Gastroesophageal sphincter (tissue), 3 donors: ENCODE measurements around the gene CLSTN3.

Experiments
- POLR2A ChIP-seq, 2 donors: fragments of 450-650 bp; IDR thresholded peaks; one replicate each; pipeline ENCODE4 v1.6.1; 2017; ENCODE audit warnings: antibody characterized with exemption in 2 of 2, mild to moderate bottlenecking in 2 of 2, moderate library complexity in 1 of 2
- POLR2AphosphoS5 ChIP-seq: sonication (generic); formaldehyde crosslinking; IDR thresholded peaks from one replicate; pipeline ENCODE4 v1.6.1; 2017; ENCODE audit warnings: antibody characterized with exemption
- TF ChIP-seq, protein P1 (sequence below), 4 experiments: fragments of 200-600 bp in 2 of 4; fragments of 450-650 bp in 2 of 4; sonication (generic) in 1 of 4; IDR thresholded peaks; one replicate each; pipeline ENCODE4 v1.5.1; 2017 to 2019; ENCODE audit warnings: antibody characterized with exemption in 4 of 4, mild to moderate bottlenecking in 2 of 4, moderate library complexity in 2 of 4

DNA sequence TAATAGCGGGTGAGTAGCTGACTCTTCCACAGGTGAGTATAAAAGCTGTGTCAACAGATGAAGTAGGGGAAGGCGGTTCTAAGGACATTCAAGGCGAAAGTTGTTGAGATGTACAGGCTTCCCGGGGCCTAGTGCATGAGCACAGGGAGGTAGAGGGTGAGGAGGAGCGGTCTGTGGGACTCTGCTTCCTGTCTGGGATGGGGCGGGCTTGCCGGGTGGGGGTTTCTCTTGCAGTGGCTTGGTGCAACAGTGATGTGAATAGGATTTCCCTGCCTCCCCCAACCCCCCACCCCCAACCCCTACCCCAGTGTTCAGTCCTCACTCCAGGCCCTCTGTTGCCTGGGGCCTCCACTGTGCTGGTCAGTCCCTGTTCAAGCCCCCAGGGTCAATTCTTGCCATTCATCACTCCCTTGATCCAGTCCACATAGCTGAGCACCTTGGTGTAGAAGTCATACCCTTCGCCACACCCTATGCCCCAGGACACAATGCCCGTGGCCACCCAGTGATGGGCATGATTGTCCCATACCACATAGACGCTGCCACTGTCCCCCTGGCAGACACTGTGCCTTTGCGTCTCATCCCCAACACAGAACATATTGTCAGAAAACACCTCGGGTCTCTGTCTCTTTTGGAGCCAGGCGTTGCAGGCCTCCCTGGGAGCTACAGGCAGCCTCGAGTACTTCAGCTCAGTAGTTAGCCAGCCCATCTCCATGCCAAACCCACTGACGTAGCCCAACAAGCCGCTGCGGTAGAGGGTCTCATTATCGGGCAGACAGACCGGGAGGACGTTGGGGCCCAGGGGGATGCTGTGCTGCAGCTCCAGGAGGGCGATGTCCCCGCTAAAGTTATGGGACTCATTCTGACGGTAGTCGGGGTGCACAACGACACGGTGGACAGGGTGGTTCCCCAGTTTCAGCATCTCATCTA is 33.9 kb upstream of the CLSTN3 start:
- TF ChIP-seq POLR2A (IDR thresholded peaks at IDR 0.05) (peak in 1 of 2 donors; percentile 5), POLR2AphosphoS5 (peak; percentile 27)
- TF ChIP-seq, protein P1, sequence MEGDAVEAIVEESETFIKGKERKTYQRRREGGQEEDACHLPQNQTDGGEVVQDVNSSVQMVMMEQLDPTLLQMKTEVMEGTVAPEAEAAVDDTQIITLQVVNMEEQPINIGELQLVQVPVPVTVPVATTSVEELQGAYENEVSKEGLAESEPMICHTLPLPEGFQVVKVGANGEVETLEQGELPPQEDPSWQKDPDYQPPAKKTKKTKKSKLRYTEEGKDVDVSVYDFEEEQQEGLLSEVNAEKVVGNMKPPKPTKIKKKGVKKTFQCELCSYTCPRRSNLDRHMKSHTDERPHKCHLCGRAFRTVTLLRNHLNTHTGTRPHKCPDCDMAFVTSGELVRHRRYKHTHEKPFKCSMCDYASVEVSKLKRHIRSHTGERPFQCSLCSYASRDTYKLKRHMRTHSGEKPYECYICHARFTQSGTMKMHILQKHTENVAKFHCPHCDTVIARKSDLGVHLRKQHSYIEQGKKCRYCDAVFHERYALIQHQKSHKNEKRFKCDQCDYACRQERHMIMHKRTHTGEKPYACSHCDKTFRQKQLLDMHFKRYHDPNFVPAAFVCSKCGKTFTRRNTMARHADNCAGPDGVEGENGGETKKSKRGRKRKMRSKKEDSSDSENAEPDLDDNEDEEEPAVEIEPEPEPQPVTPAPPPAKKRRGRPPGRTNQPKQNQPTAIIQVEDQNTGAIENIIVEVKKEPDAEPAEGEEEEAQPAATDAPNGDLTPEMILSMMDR (IDR thresholded peaks at IDR 0.05), result no peak
